Measurements from ENCODE around the gene FOXD2.
A peak's percentile ranks its signal among the peaks of the same experiment; 100 is the strongest.

FOXD2 gene

GRCh38 chr1:47409311-47410067 is 28.4 kb upstream of the FOXD2 start:
- TF ChIP-seq POLR2A (IDR thresholded peaks at IDR 0.05; ENCODE audit: low read length) (no peak), GATA1 (IDR thresholded peaks at IDR 0.05; ENCODE audit: low read depth, low read length) (no peak)
- DNase-seq = no peak

- no peak for TF ChIP-seq GATA1 (IDR thresholded peaks at IDR 0.05; ENCODE audit: low read depth, low read length)
- TF ChIP-seq POLR2A (IDR thresholded peaks at IDR 0.05; ENCODE audit: low read length) = no peak
Observed at GRCh38 chr1:47410068-47410455, 27.8 kb upstream of the FOXD2 start.

GRCh38 chr1:47411436-47411835 is 26.4 kb upstream of the FOXD2 start:
- TF ChIP-seq GATA1 (IDR thresholded peaks at IDR 0.05; ENCODE audit: low read depth, low read length) (no peak), POLR2A (IDR thresholded peaks at IDR 0.05; ENCODE audit: low read length) (no peak)
- DNase-seq = no peak

More at GRCh38 chr1:47410068-47410455, 27.8 kb upstream of the FOXD2 start:
- no peak for DNase-seq

- TF ChIP-seq POLR2A (IDR thresholded peaks at IDR 0.05; ENCODE audit: low read length) = no peak
- no peak for DNase-seq
Observed at GRCh38 chr1:47412437-47412836, 25.4 kb upstream of the FOXD2 start.

- no peak for DNase-seq
- TF ChIP-seq POLR2A (IDR thresholded peaks at IDR 0.05; ENCODE audit: low read length) (no peak), GATA1 (IDR thresholded peaks at IDR 0.05; ENCODE audit: low read depth, low read length) (no peak)
Observed at GRCh38 chr1:47415728-47416318, 22.0 kb upstream of the FOXD2 start, which contains the start of gene FOXE3. Gene FOXE3 (plus strand): TSS chr1:47416285. CDS start chr1:47416316, 31 bp downstream.

- DNase-seq = peak; percentile 37 to 42
Observed at GRCh38 chr1:47416319-47417169, 21.3 kb upstream of the FOXD2 start.

GRCh38 chr1:47417170-47418044 is 20.4 kb upstream of the FOXD2 start:
- no peak for TF ChIP-seq GATA1 (IDR thresholded peaks at IDR 0.05; ENCODE audit: low read depth, low read length)
- no peak for TF ChIP-seq POLR2A (IDR thresholded peaks at IDR 0.05; ENCODE audit: low read length)
- DNase-seq = no peak

More at GRCh38 chr1:47416319-47417169, 21.3 kb upstream of the FOXD2 start:
- TF ChIP-seq POLR2A (IDR thresholded peaks at IDR 0.05; ENCODE audit: low read length) = no peak

- TF ChIP-seq GATA1 (IDR thresholded peaks at IDR 0.05; ENCODE audit: low read depth, low read length) = no peak
- no peak for TF ChIP-seq POLR2A (IDR thresholded peaks at IDR 0.05; ENCODE audit: low read length)
- no peak for DNase-seq
Observed at GRCh38 chr1:47418122-47418521, 19.7 kb upstream of the FOXD2 start.

GRCh38 chr1:47418681-47419325 is 19.0 kb upstream of the FOXD2 start:
- DNase-seq = no peak
- no peak for TF ChIP-seq GATA1 (IDR thresholded peaks at IDR 0.05; ENCODE audit: low read depth, low read length)
- no peak for TF ChIP-seq POLR2A (IDR thresholded peaks at IDR 0.05; ENCODE audit: low read length)

- no peak for DNase-seq
- TF ChIP-seq POLR2A (IDR thresholded peaks at IDR 0.05; ENCODE audit: low read length) = no peak
- no peak for TF ChIP-seq GATA1 (IDR thresholded peaks at IDR 0.05; ENCODE audit: low read depth, low read length)
Observed at GRCh38 chr1:47420547-47420946, 17.3 kb upstream of the FOXD2 start.

GRCh38 chr1:47423872-47424271 is 14.0 kb upstream of the FOXD2 start:
- DNase-seq = no peak
- no peak for TF ChIP-seq POLR2A (IDR thresholded peaks at IDR 0.05; ENCODE audit: low read length)
- TF ChIP-seq GATA1 (IDR thresholded peaks at IDR 0.05; ENCODE audit: low read depth, low read length) = no peak

GRCh38 chr1:47424336-47424982 is 13.4 kb upstream of the FOXD2 start:
- TF ChIP-seq GATA1 (IDR thresholded peaks at IDR 0.05; ENCODE audit: low read depth, low read length) = no peak
- no peak for TF ChIP-seq POLR2A (IDR thresholded peaks at IDR 0.05; ENCODE audit: low read length)
- DNase-seq = peak; percentile 15 to 47
